ENCODE results near the gene LTBP3. TPM values are rescaled to one million over a fixed set of nuclear protein-coding genes. Genes with fewer than 3 reads are reported as not detected.
"Not testable (repeated sequence)": the region's sequence is repeated elsewhere in the genome, so short reads cannot be mapped to it uniquely, and the experiment has no call there.

Gene LTBP3
- total RNA-seq, 1 experiment from 2014 or later: 166 TPM

DNA sequence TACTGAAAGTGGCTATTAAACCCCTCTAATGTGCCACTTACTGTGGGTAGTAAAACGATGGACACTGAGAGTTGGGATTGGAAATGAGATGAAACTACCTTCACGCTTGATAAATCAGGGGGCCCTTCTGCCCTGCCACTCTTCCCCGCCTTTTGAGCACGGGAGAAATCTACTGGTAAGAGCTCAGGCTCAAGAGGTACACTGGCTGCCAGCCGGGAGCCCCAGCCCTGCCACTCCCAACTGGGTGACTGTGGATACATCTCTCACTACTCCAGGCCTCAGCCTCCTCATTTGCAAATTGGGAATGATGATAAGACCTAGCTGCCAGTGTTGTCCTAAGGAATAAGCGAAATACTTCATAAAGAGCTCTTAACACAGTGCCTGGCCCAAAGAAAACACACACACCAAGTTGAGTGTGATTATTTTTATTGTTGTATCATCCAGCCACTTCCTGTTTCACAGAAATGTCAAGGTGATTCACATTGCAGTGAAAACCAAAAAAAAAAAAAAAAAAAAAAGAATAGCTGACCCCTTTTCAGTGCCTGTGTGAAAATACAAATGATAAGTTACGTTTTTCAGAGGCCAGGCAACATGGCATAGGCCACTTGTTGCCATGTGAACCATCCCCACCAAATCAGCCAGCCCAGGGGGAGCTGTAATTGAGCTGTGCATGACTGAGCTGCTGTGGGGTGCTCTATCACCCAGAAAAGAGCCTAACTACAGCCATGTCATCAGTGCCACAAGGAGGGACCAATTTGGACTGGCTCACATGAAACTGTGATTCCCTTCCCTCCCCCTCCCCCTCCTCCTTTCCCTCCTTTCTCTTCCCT lies 7.7 kb upstream of the LTBP3 start:
- no peak overlapping the region for H3K4me3 Mint-ChIP-seq (ENCODE audit: low read depth, unreplicated experiment)
- H3K4me1 Mint-ChIP-seq (ENCODE audit: low read depth, unreplicated experiment): peaks cover 40% of the 10 kb centered on the region

GRCh38 chr11:65564879-65565559 lies 6.9 kb upstream of the LTBP3 start:
- DNase-seq; H3K4me3 Mint-ChIP-seq (ENCODE audit: low read depth, unreplicated experiment); CTCF ChIA-PET; BruUV-seq (replicated peaks); H3K27me3 Mint-ChIP-seq (ENCODE audit: unreplicated experiment); H3K27ac Mint-ChIP-seq (ENCODE audit: unreplicated experiment); intact Hi-C loops (cut with micrococcal nuclease; ENCODE audit: unreplicated experiment); H3K9me3 Mint-ChIP-seq (ENCODE audit: low read depth, unreplicated experiment): not testable (repeated sequence)
- H3K4me1 Mint-ChIP-seq (ENCODE audit: low read depth, unreplicated experiment): peaks cover 45% of the 10 kb centered on the region
- peaks cover 33% of the 10 kb centered on the region for H3K36me3 Mint-ChIP-seq (ENCODE audit: insufficient read depth, unreplicated experiment)

More for the DNA sequence above, 7.7 kb upstream of the LTBP3 start:
- no peak for DNase-seq
- intact Hi-C loops (cut with micrococcal nuclease; ENCODE audit: unreplicated experiment): no loop called here
- Mint-ChIP-seq H3K27me3 (ENCODE audit: unreplicated experiment) (no peaks in the 10 kb centered on the region), H3K36me3 (ENCODE audit: insufficient read depth, unreplicated experiment) (peaks cover 34% of the 10 kb centered on the region), H3K9me3 (ENCODE audit: low read depth, unreplicated experiment) (no peaks in the 10 kb centered on the region), H3K27ac (ENCODE audit: unreplicated experiment) (no peak overlapping the region)
- CTCF ChIA-PET: no interaction called here
- TF ChIP-seq CTCF (IDR thresholded peaks at IDR 0.05; ENCODE audit: unreplicated experiment): no peak
- BruUV-seq (replicated peaks): no TSS peak

- TF ChIP-seq CTCF (IDR thresholded peaks at IDR 0.05; ENCODE audit: unreplicated experiment): no peak
- no peaks in the 10 kb centered on the region for H3K27me3 Mint-ChIP-seq (ENCODE audit: unreplicated experiment)
- BruUV-seq (replicated peaks): no TSS peak
- no peaks in the 10 kb centered on the region for H3K9me3 Mint-ChIP-seq (ENCODE audit: low read depth, unreplicated experiment)
- peaks cover 21% of the 10 kb centered on the region for H3K36me3 Mint-ChIP-seq (ENCODE audit: insufficient read depth, unreplicated experiment)
- H3K4me3 Mint-ChIP-seq (ENCODE audit: low read depth, unreplicated experiment): no peak overlapping the region
- H3K27ac Mint-ChIP-seq (ENCODE audit: unreplicated experiment): no peak overlapping the region
- intact Hi-C loops (cut with micrococcal nuclease; ENCODE audit: unreplicated experiment): no loop called here
- no peak for DNase-seq
- CTCF ChIA-PET: interaction anchor here (1.0 kb wide), 1 partner anchor 13 kb away, joined by 3 read pairs; no protein-coding TSS in a partner anchor
- H3K4me1 Mint-ChIP-seq (ENCODE audit: low read depth, unreplicated experiment): peaks cover 47% of the 10 kb centered on the region
Measured at GRCh38 chr11:65563601-65564000, 5.4 kb upstream of the LTBP3 start.

DNA sequence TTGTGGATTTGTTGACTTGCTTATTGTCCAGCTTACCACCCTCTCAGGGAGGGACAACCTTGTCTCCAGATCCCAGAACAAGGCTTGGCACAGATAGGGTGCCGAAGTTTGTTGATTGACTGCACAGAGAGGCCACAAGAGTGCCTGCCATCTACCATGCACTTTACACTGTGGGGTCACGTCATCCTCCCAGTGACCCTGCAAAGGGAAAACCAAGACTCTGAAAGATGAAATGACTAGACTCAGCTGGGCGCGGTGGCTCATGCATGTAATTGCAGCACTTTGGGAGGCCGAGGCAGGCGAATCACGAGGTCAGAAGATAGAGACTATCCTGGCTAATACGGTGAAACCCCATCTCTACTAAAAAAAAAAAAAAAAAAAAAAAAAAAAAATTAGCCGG lies 4.6 kb upstream of the LTBP3 start:
- no peak for TF ChIP-seq CTCF (IDR thresholded peaks at IDR 0.05; ENCODE audit: unreplicated experiment)
- Mint-ChIP-seq H3K36me3 (ENCODE audit: insufficient read depth, unreplicated experiment) (peaks cover 20% of the 10 kb centered on the region), H3K27ac (ENCODE audit: unreplicated experiment) (no peak overlapping the region), H3K27me3 (ENCODE audit: unreplicated experiment) (no peaks in the 10 kb centered on the region), H3K4me1 (ENCODE audit: low read depth, unreplicated experiment) (peaks cover 40% of the 10 kb centered on the region), H3K4me3 (ENCODE audit: low read depth, unreplicated experiment) (no peak overlapping the region), H3K9me3 (ENCODE audit: low read depth, unreplicated experiment) (no peaks in the 10 kb centered on the region)
- no peak for DNase-seq
- intact Hi-C loops (cut with micrococcal nuclease; ENCODE audit: unreplicated experiment): no loop called here
- CTCF ChIA-PET: interaction anchor here (1.0 kb wide), 1 partner anchor 12 kb away, joined by 3 read pairs; no protein-coding TSS in a partner anchor
- BruUV-seq (replicated peaks): no TSS peak
